GM21381 (cell line): ENCODE data around the gene LBH.

Experiments used
- ATAC-seq: cut with Tn5 transposase; IDR thresholded peaks from one replicate; pipeline ENCODE4 v1.9.1; 2021; ENCODE audit warnings: mild to moderate bottlenecking, moderate library complexity; ENCODE audit not compliant: unreplicated experiment

LBH gene

DNA sequence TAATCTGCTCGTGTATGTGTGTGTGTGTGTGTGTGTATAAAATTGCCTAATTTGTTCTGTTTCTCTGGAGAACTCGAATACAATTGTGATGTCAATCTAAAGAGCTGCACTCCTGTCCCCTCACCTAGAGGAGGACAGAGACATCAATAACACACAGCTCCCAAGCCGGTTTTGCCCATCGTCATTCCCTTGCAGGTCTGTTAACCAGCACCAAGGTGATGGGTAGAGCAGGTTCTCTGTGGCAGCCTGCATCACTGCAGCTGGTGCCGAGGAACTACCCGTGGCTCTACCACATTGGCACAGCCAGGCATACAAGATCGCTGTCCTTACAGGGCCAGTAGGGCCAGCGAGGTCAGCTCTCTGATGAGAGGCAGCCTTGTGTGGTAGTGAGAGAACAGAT, 41.0 kb downstream of the LBH start:
- no peak for ATAC-seq

GRCh38 chr2:30272761-30273573, 41.6 kb downstream of the LBH start:
- no peak for ATAC-seq

GRCh38 chr2:30273574-30273929, 42.2 kb downstream of the LBH start:
- ATAC-seq = no peak

DNA sequence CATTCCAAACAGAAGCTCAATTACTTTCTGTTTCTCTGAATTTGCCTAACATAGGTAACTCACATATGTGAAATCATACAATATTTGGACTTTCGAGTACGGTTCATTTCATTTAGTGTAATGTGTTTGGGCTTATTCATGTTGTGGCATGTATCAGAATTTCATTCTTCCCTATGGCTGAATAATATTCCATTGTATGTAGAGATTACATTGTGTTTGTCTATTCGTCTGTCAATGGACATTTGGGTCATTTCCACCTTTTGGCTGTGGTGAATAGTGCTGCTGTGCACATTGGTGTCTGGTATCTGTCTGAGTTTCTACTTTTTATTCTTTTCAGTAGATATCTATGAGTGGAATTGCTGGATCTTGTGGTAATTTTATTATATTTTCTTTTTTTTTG, 43.9 kb downstream of the LBH start:
- no peak for ATAC-seq

- ATAC-seq = no peak
Measured at GRCh38 chr2:30276455-30276911, 45.1 kb downstream of the LBH start.

- ATAC-seq = no peak
Measured at GRCh38 chr2:30277582-30277981, 46.2 kb downstream of the LBH start.

- ATAC-seq = no peak
Measured at GRCh38 chr2:30278419-30278818, 47.1 kb downstream of the LBH start.

- no peak for ATAC-seq
Measured at GRCh38 chr2:30280596-30281434, 49.5 kb downstream of the LBH start.

DNA sequence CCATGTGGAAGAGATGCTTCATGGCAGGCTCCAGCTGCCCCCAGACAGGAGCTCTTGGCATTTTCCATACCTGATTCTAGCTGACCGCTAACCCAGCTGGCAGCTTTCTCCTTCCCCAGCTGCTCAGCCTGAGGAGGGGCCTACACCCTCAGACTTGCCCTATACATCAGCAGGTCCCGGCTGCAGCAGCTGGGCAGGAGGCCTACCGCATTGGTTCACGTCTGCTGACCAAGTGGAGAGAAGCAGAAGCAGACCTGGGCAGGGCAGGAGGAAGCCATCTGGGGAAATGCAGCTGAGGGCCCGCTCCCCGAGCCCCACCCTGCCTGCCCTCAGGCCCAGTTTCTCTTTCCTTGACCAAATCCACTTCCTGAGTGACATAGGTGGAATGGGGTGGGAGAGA, 50.7 kb downstream of the LBH start:
- ATAC-seq = no peak

GRCh38 chr2:30282721-30283120, 51.4 kb downstream of the LBH start:
- no peak for ATAC-seq

- no peak for ATAC-seq
Measured at GRCh38 chr2:30283931-30284565, 52.7 kb downstream of the LBH start.

GRCh38 chr2:30285758-30286157, 54.4 kb downstream of the LBH start:
- no peak for ATAC-seq

DNA sequence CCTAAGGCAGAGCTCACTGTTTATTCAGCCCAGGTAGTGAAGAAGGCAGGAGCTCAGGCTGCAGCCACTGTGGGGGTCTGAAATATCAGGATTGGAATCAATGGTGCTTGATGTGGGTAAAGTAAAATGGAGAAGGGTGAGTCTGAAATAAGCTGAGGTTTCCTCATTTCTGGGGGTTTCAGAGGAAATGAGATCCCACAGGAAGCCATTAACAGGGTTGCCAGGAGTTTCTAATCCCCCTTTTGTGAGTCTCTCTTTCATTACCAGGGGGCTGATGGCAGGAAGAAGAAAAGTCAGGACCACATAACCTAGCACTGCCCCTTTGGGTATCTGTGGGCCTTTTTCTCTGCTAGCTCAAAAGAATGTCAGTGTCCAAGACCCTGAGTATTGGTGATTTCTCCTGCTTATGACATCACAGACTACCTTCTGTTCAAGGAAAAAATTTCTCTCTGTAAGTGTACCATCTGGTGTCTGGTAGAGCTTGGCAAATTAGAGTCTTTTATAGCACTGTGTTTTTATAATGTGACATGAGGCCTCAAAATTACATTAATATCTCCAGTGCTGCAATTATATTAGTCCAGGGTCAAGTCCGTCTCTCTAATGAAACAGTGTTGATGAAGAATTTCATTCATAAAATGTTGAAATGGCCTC, 56.0 kb downstream of the LBH start:
- peak; percentile 7 for ATAC-seq

DNA sequence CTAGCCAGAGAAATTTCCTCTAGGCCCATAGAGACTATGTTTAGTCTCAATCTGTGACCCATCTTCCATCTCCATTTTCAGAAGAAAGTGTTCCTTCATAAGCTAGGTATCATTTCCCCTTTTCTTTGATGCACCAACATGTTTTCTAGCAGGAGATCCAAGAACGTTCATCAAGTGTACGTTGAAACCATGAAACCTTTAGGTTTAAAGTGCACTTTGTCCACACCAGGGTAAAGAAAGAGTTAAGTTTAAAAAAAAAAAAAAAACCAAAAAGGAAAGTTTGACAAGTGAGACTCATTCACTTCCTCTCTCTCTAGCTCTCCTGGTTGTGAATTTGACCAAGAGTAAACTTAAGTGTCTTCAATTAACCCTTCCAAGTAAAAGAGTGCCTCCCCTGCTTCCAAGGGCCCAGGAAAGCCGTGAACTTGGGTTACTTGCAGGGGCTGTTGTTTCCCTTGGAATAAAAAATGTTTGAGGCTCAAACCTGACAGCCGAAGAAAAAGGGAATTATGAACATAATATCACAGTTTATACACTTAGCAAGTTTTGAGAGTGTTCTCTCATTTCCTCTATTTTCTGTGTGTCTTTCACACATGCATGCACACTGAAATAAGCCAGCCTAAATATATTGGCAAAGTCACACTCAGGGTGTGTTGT, 56.7 kb downstream of the LBH start:
- peak; percentile 70 for ATAC-seq

DNA sequence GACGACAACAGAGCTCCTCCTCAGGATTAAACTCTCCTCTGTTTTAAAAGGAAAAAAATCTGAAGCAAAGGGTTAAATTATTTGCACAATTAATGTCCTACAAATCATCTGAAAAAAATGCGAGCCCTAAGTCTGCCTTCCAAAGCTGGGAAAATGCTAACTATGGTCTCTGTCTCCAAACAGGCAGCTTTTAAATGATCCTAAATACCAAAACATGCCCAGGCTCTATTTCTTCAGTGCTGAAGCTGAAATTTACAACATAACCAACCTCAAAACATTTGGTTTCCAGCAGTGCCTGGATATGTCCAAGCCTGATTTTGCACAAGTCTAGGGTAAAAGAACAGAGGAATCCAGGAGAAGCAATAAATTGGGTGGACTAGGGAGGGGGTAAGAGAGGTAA, 57.2 kb downstream of the LBH start:
- ATAC-seq = no peak

DNA sequence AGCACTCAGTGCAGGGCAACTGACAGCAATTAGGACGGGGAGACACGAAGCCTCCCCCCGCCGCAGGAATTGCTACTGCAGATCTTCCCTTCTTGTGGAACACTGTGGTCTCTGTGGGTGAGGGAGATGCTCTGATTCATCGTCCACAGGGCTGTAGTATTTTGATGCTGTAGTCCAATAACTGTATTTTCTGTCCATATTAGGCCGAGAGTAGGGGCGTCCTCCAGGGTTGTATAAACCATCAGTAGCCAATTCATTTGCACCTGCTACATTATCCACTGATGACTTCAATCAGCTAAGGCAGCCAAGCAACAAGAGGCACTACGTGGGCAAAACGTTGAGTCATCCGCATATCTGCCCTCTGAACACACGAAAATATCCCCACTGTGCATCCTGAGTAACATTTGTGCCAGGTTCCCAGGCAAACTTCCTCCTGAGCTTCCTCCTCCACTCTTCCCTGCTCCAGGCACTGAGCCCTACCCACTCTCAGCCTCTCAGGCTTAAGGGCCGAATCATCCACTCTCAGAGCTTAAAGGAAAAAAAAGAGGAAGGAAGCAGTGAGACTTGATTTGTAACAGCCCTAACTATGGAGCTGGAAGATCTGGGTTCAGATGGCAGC, 62.1 kb downstream of the LBH start:
- ATAC-seq = no peak

- no peak for ATAC-seq
Measured at GRCh38 chr2:30294133-30294532, 62.8 kb downstream of the LBH start.

- ATAC-seq = no peak
Measured at GRCh38 chr2:30296496-30296895, 65.2 kb downstream of the LBH start.

GRCh38 chr2:30298302-30298701, 67.0 kb downstream of the LBH start:
- ATAC-seq = no peak

DNA sequence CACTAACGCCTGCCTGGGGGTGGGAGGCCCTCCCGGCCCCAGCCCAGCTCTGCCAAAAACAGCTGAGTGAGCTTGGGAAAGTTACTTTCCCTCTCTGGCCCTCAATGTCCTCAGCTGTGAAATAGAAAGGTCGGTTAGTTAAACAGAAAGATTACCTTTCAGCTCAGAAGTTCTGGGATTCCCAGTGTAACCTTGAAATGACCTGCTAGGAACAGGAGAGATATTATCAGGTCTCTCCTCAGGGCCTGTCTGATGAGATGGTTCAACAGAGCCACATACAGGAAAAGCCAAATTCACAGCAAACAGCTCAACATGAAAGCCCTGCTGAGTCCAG, 68.8 kb downstream of the LBH start:
- ATAC-seq = no peak
